HG03066 (cell line): Measurements from ENCODE around the gene PLXDC2.
A peak's percentile ranks its signal among the peaks of the same experiment; 100 is the strongest.
"Not testable (repeated sequence)": the region's sequence is repeated elsewhere in the genome, so short reads cannot be mapped to it uniquely, and the experiment has no call there.

Experiments
- ATAC-seq: cut with Tn5 transposase; IDR thresholded peaks from one replicate; pipeline ENCODE4 v1.9.1; 2021; ENCODE audit warnings: low read depth; ENCODE audit not compliant: unreplicated experiment

Gene PLXDC2

DNA sequence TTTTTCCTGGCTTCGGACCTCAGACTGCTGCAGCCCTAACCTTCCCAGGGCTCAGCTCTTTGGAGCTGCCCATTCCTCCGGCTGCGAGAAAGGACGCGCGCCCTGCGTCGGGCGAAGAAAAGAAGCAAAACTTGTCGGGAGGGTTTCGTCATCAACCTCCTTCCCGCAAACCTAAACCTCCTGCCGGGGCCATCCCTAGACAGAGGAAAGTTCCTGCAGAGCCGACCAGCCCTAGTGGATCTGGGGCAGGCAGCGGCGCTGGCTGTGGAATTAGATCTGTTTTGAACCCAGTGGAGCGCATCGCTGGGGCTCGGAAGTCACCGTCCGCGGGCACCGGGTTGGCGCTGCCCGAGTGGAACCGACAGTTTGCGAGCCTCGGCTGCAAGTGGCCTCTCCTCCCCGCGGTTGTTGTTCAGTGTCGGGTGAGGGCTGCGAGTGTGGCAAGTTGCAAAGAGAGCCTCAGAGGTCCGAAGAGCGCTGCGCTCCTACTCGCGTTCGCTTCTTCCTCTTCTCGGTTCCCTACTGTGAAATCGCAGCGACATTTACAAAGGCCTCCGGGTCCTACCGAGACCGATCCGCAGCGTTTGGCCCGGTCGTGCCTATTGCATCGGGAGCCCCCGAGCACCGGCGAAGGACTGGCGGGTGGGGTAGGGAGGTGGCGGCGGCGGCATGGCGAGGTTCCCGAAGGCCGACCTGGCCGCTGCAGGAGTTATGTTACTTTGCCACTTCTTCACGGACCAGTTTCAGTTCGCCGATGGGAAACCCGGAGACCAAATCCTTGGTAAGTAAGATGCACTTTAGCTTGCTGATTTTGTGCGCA lies at the start of gene PLXDC2:
Gene PLXDC2, plus strand, starts transcription at position 22 of the 820 bp plus-strand sequence.
- ATAC-seq, result peak; percentile 43

DNA sequence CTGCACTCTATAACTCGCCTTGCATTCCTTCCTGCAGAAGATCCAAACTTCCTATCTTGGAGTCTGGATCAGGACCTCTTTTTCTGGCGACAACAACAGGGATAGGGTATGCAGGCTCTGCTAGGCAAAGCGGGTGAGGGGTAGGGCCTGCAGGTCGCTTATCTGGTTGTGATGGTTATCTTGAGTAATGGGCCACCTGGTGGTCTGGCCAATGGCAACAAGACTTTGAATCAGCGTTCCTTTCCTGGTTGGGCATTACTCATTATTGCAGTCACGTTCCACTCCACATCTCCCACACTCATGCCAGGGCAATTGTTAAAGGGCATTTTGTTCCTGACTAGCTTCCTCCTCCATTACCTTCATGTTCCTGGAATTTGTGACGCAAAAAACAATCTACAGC lies 48.4 kb upstream of the PLXDC2 start:
- no peak for ATAC-seq

DNA sequence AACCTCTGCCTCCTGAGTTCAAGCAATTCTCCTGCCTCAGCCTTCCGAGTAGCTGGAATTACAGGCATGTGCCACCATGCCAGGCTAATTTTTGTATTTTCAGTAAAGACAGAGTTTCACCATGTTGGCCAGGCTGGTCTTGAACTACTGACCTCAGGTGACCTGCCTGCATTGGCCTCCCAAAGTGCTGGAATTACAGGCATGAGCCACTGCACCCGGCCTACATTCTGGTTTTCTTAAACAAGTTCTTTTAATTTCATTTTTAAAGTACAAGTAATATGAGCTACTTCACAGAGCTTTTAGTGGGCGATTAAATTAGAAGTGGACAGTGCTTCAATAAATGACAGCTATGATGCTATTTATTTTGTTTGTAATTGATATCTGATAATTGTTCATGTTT lies 46.4 kb upstream of the PLXDC2 start:
- not testable (repeated sequence) for ATAC-seq

DNA sequence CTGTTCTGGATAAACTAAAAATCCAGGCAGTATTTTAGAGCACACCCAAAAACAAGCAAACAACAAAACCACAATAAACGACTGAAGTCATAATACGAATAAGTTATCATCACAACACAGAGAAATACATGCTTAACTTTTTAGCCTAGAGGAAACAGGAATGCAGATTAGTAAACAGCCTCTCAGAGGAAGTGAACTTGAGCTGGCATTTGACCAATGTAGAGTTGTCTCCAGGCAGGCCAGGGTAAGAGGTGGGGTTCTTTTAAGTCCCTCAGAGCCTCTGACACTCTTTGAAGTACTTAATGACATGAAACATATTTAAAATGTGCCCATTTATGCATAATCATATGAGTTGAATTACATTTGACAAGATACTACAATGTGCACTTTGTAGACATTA lies 43.3 kb upstream of the PLXDC2 start:
- no peak for ATAC-seq

DNA sequence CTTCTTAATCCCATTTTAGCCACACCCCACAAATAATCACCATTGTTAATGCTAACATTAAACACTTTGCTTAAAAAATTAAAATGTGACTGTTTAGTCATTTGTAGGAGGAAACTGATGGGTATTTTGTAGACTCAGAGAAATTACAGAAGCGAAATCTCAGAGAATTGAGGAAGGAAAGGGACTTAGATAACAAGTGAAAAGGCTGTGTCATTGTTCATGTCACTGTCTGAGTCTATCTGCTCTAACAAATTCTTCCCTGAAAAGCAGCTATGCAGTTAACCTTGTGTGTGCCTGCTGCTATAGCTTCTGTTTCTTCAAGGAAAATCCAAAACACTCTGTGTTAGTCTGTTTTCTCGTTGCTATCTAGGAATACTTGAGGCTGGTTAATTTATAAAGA lies 40.9 kb upstream of the PLXDC2 start:
- no peak for ATAC-seq

DNA sequence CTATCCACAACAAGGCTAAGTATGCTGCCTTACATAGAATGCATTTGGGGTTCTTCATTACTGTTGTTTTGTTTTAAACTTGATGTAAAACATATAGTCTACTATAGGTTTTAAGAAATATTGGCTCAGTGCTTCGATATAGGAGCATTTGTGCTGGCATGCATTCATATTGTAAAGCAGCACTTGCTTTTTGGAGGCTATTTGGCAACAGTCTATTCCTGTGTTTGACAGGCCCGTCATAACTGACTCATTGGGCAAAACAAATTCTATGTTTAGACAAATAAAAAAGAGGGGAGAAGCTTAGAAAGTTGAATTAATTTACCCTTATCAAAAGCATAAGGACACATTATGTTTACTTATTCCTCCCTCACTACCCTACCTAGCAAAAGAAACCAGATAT lies 38.4 kb upstream of the PLXDC2 start:
- ATAC-seq, result no peak

DNA sequence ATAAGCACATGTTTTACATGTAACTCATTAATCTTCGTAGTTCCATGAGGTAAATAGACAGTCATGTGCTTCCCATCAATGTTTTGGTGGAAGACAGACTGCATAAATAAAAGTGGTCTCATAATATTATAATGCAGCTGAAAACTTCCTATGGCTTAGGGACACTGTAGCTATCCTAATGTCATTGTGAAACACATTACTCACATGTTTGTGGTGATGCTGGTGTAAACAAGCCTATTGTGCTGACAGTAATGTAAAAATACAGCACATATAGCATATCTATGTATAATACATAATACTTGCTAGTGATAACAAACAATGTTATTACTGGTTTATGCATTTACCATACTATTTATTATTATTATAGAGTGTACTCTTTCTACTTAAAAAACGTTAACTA lies 37.2 kb upstream of the PLXDC2 start:
- ATAC-seq, result no peak

DNA sequence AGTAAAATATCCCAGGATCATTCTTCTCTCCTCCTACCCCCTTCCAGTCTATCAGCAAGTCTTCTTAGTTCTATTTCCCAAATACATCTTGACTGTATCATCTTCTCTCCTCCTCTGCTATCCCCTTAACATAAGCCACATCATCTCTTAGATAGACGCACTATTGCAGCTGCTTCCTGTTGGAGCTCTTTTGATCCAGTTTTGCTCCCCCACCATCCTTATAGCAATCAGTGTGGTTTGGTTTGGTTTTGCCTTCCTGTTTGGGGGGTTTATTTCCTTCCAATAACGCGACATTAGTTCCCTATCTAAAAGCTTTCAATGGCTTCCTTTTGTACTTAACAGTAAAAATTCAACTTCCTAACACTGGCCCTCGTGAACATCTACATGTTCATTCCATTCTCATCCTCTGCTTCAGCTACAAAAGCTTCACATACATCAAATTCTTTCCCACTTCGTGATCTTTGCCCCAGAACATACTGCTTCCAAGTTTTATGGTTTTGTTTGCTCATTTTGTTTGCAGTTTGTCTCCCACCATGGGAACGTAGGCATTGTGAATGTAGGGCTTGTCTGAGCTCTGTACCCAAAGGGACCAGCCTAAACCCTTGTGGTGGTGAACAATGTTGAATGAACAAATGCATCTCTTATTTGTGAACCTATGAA lies 33.7 kb upstream of the PLXDC2 start:
- no peak for ATAC-seq

DNA sequence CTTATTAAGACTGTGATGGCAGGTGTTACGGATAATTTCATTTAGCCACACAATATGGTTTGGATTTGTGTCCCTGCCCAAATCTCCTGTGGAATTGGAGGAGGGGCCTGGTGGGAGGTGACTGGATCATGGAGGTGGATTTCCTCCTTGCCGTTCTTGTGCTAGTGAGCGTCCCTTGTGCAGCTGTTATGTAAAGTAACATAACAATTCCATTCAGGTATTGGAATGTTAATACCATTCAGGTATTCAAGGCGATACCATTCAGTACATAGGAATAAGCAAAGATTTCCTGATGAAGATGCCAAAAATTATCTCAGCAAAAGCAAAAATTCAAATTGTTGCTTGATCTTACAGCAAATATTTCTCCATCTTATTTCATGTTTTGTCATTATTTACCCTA lies 32.5 kb upstream of the PLXDC2 start:
- ATAC-seq, result no peak

DNA sequence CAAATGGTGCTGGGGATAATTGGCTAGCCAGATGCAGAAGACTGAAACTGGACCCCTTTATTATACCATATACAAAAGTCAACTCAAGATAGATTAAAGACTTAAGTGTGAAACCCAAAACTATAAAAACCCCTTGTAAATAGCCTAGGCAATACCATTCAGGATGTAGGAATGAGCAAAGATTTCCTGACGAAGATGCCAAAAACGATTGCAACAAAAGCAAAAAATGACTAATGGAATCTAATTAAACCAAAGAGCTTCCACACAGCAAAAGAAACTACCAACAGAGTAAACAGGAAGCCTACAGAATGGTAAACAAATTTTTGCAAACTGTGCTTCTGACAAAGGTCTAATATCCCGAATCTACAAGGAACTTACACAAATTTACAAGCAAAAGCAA lies 30.9 kb upstream of the PLXDC2 start:
- ATAC-seq, result no peak

DNA sequence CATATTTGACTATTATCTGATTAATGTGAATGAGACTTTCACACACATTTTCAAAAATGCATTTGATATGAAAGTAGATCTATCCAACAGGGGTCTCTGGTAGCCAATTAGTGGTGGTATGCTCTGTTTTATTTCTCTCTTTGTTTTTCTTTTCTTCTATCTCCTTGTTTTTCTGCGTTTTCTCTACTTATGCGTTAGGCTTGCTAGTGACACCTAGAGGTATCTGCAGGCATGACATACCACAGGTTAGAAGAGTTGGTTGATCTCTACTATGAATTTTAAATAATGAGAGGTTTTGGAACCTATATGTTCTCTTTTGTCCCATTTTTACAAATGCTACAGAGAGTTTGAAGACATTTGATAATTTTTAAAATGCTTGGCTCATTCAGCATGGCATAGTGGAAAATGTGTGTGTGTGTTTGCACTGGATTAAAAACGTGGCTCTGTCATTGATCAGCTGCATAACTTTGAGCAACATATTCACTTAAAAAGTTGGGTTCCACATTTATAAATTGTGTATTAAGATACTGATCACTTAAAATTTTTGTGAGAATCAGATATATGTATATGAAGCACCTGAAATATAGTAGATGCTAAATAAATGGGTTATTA lies 28.1 kb upstream of the PLXDC2 start:
- no peak for ATAC-seq

DNA sequence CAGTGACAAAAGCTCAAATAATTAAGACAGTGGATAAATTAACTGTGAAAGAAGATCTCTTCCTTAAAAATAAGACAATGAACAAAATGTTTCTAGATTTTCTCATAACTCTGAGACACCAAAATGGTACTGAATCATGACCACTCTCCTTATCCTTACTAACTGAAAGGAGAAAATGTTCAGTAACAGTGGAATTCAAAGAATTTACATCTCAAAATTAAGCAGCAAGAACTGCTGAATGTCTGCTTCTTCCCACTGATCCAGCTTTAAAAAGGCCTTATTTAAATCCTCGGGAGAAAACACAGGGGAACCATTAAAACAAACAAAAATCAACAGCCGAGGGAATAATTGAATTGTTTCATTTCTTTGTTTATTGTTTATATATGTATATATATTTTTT lies 27.3 kb upstream of the PLXDC2 start:
- no peak for ATAC-seq

DNA sequence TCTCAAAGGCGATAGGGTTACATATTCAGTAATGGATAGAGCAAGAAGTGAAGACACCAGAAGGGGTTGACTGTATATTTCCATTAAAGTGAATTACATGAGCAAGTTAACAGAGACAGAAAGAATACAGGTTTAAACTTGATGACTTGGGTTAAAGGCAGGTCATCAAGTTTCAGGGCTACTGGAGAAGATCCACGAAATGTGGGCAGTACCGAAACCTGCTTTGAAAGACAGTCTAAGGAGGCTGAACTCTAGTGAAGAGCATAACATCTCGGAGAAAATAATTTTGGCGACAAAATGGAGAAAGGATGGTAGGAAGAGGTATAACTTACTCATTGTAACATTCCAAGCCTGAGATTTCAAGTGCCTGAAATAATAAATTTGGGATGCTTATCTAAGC lies 26.6 kb upstream of the PLXDC2 start:
- no peak for ATAC-seq

DNA sequence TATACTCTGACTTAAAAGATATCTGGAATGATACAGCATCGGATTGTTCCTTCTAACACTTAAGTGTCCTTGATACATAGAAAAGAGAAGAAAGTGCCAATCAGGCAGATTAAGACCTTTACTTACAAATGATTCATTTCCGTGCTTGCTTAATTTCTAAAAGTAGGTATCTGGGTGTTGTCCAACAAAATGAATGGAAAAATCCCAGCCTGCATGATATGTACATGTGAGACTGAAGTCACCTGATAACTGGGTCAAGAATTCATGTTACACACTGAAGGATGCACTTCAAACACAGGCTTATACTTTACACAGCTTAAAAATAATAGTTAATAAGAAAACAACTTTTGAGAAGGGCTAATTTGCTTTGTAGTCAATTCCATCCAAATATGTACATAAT lies 25.2 kb upstream of the PLXDC2 start:
- no peak for ATAC-seq

DNA sequence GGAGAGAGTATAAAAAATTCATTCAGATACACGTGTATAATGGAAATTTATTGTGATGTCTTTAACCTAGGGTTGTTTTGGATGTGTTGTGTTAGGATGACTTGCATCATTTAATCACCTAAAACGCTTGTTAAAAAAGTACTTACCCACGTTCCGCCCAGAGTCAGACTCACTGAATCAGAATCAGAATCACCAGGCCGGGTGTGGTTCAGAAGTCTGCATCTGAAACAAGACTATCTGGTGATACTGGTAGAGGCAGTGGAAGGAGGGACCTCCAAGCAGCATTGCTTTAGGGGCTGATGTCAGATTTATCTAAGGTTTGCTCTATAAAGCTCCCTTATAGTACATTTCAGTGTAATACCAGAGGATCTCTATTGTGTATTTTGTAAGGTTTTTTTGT lies 20.5 kb upstream of the PLXDC2 start:
- ATAC-seq, result no peak

DNA sequence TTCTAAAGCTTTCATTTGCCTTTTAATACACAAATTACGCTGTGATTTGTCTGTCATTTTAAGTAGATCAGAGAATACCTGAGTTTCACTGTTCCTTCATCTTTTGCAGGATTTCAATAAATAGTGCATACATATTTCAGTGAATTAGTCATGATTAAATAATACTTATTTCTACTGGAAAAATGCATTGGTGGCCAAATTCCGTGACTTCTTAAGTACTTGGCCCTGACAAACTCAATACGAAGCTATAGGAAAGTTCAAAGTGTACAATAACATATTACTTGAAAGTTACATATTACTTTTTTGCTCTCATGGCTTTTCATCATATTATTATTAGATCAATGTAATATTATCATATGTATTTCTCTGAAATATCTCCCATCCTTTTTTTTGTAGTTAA lies 16.1 kb upstream of the PLXDC2 start:
- ATAC-seq, result no peak

DNA sequence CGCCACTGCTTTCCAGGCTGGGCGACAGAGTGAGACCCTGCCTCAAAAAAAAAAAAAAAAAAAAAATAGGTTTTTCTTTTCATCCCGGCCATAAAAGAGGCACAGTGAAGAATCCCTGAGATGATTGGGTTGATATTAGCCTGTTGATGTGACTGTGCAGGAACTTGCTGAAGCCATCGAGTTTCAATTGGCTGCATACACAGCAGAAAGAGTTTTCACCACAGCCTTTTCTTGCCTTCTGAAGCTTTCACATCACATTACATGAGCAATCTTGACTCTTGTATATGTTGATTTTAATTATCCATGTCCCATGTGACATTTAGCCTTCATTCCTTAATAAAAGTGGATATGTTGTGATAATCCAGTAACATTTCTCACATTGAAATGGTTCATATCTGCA lies 14.9 kb upstream of the PLXDC2 start:
- no peak for ATAC-seq

DNA sequence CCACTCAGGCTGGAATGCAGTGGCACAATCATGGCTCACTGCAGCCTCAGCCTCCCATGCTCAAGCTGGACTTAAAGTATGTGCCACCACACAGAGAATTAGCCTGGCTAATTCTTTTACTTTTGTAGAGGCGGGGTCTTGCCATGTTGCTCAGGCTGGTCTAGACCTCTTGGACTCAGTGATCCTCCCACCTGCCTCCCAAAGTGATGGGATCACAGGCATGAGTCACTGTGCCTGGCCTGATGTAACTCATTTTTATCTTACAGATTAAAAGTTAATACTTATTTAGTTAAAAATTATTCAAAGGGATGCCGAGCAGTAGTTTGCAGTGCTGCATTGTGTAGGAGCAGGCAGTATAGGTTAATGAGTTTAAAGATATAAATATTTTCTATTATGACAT lies 12.6 kb upstream of the PLXDC2 start:
- ATAC-seq, result no peak

DNA sequence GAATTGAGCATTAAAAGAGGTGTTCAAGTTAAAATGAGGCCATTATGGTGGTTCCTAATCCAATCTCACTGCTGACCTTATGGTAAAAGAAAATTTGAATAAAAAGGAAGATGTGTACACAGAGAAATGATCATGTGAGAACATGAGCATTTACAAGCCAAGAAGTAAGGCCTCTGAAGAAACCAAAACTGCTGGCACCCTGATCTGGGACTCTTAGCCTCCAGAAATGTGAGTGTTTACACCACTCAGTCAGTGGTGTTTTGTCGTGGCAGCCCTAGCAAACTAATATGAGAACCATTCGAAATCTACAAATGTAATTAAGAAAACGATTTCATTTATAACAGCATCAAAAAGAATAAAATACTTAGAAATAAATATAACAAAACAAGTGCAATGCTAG lies 6.8 kb upstream of the PLXDC2 start:
- ATAC-seq, result no peak

DNA sequence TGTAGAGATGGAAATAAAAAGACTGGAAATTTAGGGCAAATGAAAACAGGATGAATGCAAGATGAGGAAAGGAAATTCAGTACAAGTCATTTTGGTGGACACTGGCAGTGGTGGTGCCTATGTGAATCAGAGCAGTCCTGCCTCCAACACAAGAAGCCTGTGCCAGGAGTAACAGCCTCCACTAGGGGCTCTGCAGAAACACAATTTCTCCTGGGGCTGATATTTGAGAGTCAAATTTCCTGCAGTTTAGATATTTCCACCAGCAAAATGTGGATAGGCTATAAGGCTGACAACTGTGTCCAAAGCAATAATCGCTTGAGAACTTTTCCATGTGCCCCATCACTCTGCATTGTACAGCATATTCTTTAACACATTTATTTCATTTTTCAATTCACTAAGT lies 4.7 kb upstream of the PLXDC2 start:
- no peak for ATAC-seq

DNA sequence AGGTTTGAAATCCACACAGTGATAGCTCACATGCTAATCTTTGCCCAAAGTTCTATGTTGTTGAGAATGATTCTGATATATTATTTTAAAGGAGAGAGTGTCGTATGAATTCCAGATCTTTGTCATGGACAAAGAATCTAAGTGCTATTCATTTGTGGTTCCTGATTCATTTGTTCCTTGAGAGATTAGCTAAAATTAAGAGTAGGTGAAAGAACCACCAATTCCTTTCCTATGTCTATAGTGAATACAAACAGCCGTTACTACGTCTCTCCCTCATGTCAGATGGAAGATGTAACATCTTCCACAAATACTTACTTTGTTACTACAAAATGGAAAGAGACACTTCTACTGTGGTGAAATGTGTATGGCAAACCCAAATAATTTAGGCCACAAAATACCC lies 3.3 kb upstream of the PLXDC2 start:
- no peak for ATAC-seq
